ENCODE data around the gene TNS1. TPM values are rescaled to one million over a fixed set of nuclear protein-coding genes. Genes with fewer than 3 reads are reported as not detected.
"Not testable (repeated sequence)": the region's sequence is repeated elsewhere in the genome, so short reads cannot be mapped to it uniquely, and the experiment has no call there.

TNS1 gene
- 100 to 1,000 TPM; 442 to 647 (median 536) TPM for total RNA-seq
- polyA plus RNA-seq = 243 TPM
- long read RNA-seq, donor 1, transcript TNS1-217 (8 exons, 1,652 nt) = major isoform, 19 of 1,206 reads
- long read RNA-seq, donor 1, partial matches to known transcripts = 686 of 1,206 reads
- long read RNA-seq, donor 1, other reads (novel, unspliced or antisense) = 497 of 1,206 reads
- long read RNA-seq, donor 2, transcript TNS1-217 (8 exons, 1,652 nt) = major isoform, 9 of 371 reads
- long read RNA-seq, donor 2, partial matches to known transcripts = 246 of 371 reads
- long read RNA-seq, donor 2, other reads (novel, unspliced or antisense) = 116 of 371 reads
- long read RNA-seq, donor 3, transcript TNS1-217 (8 exons, 1,652 nt) = major isoform, 22 of 1,766 reads
- long read RNA-seq, donor 3, partial matches to known transcripts = 1,184 of 1,766 reads
- long read RNA-seq, donor 3, other reads (novel, unspliced or antisense) = 560 of 1,766 reads
- long read RNA-seq, donor 4, transcript TNS1-217 (8 exons, 1,652 nt) = major isoform, 11 of 629 reads
- long read RNA-seq, donor 4, partial matches to known transcripts = 446 of 629 reads
- long read RNA-seq, donor 4, other reads (novel, unspliced or antisense) = 171 of 629 reads

- Histone ChIP-seq H3K27ac (ENCODE audit: low read length) (peak within 1 kb of the TSS; percentile 83), H3K9me3 (ENCODE audit: control insufficient read depth, low read length) (no peaks in the 10 kb centered on the region), H3K4me3 (ENCODE audit: low read length) (peak within 1 kb of the TSS; percentile 53), H3K27me3 (ENCODE audit: control insufficient read depth, insufficient read depth) (no peaks in the 10 kb centered on the region), H3K4me1 (ENCODE audit: control insufficient read depth, insufficient read depth, low read length) (peaks cover 10% of the 10 kb centered on the region)
- 57% methylated on average over 13 of the region's 13 CpGs for WGBS
- intact Hi-C loops (cut with DNase I) = no loop called here
- peak; percentile 61 to 69 for ATAC-seq
- peak; percentile 78 to 91 (median 88) for DNase-seq
Measured at GRCh38 chr2:218002845-218003180, at the start of gene TNS1. TSS of gene TNS1 (minus strand) at chr2:218002995. CDS start at chr2:218002872, 123 bp downstream.

DNA sequence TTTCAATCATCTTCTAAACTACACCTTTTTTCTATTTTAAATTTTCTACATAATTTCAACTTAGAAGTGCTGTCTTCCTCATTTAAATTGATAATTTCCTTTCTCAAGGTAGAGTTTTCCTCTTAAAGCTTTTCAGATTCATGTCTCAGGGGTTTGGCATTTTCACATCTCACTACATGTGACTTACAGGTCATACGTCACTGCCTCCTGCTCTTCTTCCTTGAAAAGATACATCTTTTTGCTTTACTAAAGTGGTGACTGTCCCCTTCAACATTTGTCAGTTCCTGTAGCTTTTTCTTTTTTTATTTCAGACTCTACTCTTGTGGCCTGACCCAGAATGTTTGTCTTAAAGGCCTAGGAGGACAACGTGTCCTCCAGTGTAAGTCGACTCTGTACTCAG, 49.1 kb upstream of the TNS1 start:
- intact Hi-C loops (cut with DNase I) = no loop called here
- ATAC-seq (no peak), DNase-seq (no peak)
- Histone ChIP-seq H3K4me1 (ENCODE audit: control insufficient read depth, insufficient read depth, low read length) (no peaks in the 10 kb centered on the region), H3K4me3 (ENCODE audit: low read length) (no peak overlapping the region), H3K27me3 (ENCODE audit: control insufficient read depth, insufficient read depth) (no peaks in the 10 kb centered on the region), H3K9me3 (ENCODE audit: control insufficient read depth, low read length) (no peaks in the 10 kb centered on the region), H3K27ac (ENCODE audit: low read length) (no peak overlapping the region)
- WGBS = 83% methylated on average over 3 of the region's 3 CpGs

DNA sequence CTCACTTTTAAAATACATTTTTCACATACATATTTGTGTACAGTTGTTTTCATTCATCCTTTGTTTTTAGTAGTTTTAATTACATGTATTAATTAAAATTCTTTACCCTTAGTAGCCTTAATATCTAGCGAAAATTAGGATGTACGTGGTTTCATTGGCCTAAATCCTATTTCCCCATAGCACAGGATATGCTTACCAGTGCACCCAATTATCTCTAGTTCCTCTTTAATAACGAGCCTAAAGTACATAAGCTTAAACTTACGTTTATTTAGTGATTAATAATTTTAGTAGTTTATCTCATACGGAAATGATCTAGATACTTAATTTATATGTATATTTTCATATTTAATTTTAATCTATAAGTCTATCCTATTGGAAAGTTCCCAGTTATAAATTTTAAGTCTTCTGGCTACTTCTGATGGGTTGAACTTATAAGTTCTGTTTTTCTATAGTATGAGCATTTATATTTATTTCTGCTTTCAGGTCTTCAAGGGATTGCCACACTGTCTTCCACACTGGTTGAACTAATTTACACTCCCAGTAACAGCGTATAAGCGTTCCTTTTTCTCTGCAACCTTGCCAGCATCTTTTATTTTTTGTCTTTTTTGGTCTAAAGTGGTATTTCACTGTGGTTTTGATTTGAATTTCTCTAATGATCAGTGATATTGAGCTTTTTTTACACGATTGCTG, 44.9 kb upstream of the TNS1 start:
- H3K9me3 ChIP-seq (ENCODE audit: control insufficient read depth, low read length) = no peaks in the 10 kb centered on the region
- ATAC-seq (no peak), DNase-seq (no peak)
- H3K27me3 ChIP-seq (ENCODE audit: control insufficient read depth, insufficient read depth) = no peaks in the 10 kb centered on the region
- intact Hi-C loops (cut with DNase I) = no loop called here
- H3K4me1 ChIP-seq (ENCODE audit: control insufficient read depth, insufficient read depth, low read length) = no peaks in the 10 kb centered on the region
- WGBS = 75% methylated on average over 8 of the region's 8 CpGs
- no peak overlapping the region for H3K4me3 ChIP-seq (ENCODE audit: low read length)
- no peak overlapping the region for H3K27ac ChIP-seq (ENCODE audit: low read length)

GRCh38 chr2:218046238-218046637, 43.4 kb upstream of the TNS1 start:
- 65% methylated on average over 4 of the region's 4 CpGs for WGBS
- DNase-seq (no peak), ATAC-seq (peak in 1 of 2 donors; percentile 52)
- Histone ChIP-seq H3K27me3 (ENCODE audit: control insufficient read depth, insufficient read depth) (no peaks in the 10 kb centered on the region), H3K4me3 (ENCODE audit: low read length) (no peak overlapping the region), H3K4me1 (ENCODE audit: control insufficient read depth, insufficient read depth, low read length) (no peaks in the 10 kb centered on the region), H3K27ac (ENCODE audit: low read length) (no peak overlapping the region), H3K9me3 (ENCODE audit: control insufficient read depth, low read length) (no peaks in the 10 kb centered on the region)
- intact Hi-C loops (cut with DNase I) = no loop called here

DNA sequence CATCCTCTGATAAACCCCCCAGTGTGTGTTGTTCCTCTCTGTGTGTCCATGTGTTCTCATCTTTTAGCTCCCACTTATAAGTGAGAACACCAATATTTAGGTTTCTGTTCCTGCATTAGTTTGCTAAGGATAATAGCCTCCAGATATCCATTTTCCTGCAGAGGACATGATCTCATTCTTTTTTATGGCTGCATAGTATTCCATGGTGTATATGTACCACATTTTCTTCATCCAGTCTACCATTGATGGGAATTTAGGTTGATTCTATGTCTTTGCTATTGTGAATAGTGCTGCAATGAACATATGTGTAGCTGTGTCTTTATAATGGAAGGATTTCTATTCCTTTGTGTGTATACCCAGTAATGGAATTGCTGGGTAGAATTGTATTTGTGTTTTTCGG, 41.8 kb upstream of the TNS1 start:
- ATAC-seq; H3K4me3 ChIP-seq (ENCODE audit: low read length); H3K27ac ChIP-seq (ENCODE audit: low read length); intact Hi-C loops (cut with DNase I); H3K9me3 ChIP-seq (ENCODE audit: control insufficient read depth, low read length); DNase-seq; H3K4me1 ChIP-seq (ENCODE audit: control insufficient read depth, insufficient read depth, low read length); H3K27me3 ChIP-seq (ENCODE audit: control insufficient read depth, insufficient read depth): not testable (repeated sequence)
- WGBS = 96% methylated on average over 1 of the region's 1 CpG

- intact Hi-C loops (cut with DNase I) = no loop called here
- no peak for DNase-seq
- peak; percentile 32 to 33 for ATAC-seq
- no peak overlapping the region for H3K4me3 ChIP-seq (ENCODE audit: low read length)
- no peaks in the 10 kb centered on the region for H3K27me3 ChIP-seq (ENCODE audit: control insufficient read depth, insufficient read depth)
- WGBS = 92% methylated on average over 5 of the region's 5 CpGs
- H3K4me1 ChIP-seq (ENCODE audit: control insufficient read depth, insufficient read depth, low read length) = no peaks in the 10 kb centered on the region
- H3K9me3 ChIP-seq (ENCODE audit: control insufficient read depth, low read length) = no peaks in the 10 kb centered on the region
- H3K27ac ChIP-seq (ENCODE audit: low read length) = no peak overlapping the region
Measured at GRCh38 chr2:218043701-218044109, 40.9 kb upstream of the TNS1 start.

GRCh38 chr2:218043100-218043499, 40.3 kb upstream of the TNS1 start:
- Histone ChIP-seq H3K27ac (ENCODE audit: low read length) (no peak overlapping the region), H3K4me3 (ENCODE audit: low read length) (no peak overlapping the region), H3K27me3 (ENCODE audit: control insufficient read depth, insufficient read depth) (no peaks in the 10 kb centered on the region), H3K9me3 (ENCODE audit: control insufficient read depth, low read length) (no peaks in the 10 kb centered on the region), H3K4me1 (ENCODE audit: control insufficient read depth, insufficient read depth, low read length) (no peaks in the 10 kb centered on the region)
- WGBS = 88% methylated on average over 1 of the region's 1 CpG
- intact Hi-C loops (cut with DNase I) = no loop called here
- ATAC-seq (no peak), DNase-seq (no peak)

GRCh38 chr2:218041302-218042168, 38.7 kb upstream of the TNS1 start:
- no peaks in the 10 kb centered on the region for H3K9me3 ChIP-seq (ENCODE audit: control insufficient read depth, low read length)
- ATAC-seq (no peak), DNase-seq (no peak)
- no peak overlapping the region for H3K27ac ChIP-seq (ENCODE audit: low read length)
- intact Hi-C loops (cut with DNase I) = no loop called here
- H3K27me3 ChIP-seq (ENCODE audit: control insufficient read depth, insufficient read depth) = no peaks in the 10 kb centered on the region
- H3K4me3 ChIP-seq (ENCODE audit: low read length) = no peak overlapping the region
- H3K4me1 ChIP-seq (ENCODE audit: control insufficient read depth, insufficient read depth, low read length) = no peaks in the 10 kb centered on the region
- WGBS = 92% methylated on average over 2 of the region's 2 CpGs

GRCh38 chr2:218040883-218041282, 38.1 kb upstream of the TNS1 start:
- DNase-seq = no peak
- 64% methylated on average over 2 of the region's 2 CpGs for WGBS

DNA sequence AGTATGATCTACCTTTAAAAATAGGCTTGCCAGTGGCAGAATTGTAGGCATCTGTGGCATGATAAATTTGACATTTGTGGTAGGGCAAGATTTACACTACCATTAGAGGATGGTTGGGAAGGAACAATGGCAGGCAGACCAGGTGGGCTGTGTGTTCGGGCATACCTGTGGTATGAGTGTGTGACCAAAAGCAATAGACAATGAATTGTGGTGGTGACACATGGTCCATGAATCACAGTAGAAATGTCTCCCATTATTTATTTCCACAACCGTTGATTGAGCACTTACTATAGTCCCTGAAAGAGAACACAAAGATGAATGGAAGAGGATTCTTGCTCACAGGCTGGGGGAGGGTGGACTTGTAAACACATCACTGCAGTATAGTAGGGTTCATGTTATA, 36.4 kb upstream of the TNS1 start:
- Histone ChIP-seq H3K27ac (ENCODE audit: low read length) (no peak overlapping the region), H3K4me3 (ENCODE audit: low read length) (no peak overlapping the region), H3K4me1 (ENCODE audit: control insufficient read depth, insufficient read depth, low read length) (peaks cover 3% of the 10 kb centered on the region), H3K27me3 (ENCODE audit: control insufficient read depth, insufficient read depth) (no peaks in the 10 kb centered on the region), H3K9me3 (ENCODE audit: control insufficient read depth, low read length) (no peaks in the 10 kb centered on the region)
- intact Hi-C loops (cut with DNase I) = loop anchor here in 2 of 4 donors (5.0 to 10.0 kb wide), 3 partner anchors 47 to 254 kb away; no protein-coding TSS in a partner anchor
- 97% methylated on average over 2 of the region's 2 CpGs for WGBS
- no peak for DNase-seq
- no peak for ATAC-seq

More at GRCh38 chr2:218040883-218041282, 38.1 kb upstream of the TNS1 start:
- intact Hi-C loops (cut with DNase I) = no loop called here
- no peaks in the 10 kb centered on the region for H3K4me1 ChIP-seq (ENCODE audit: control insufficient read depth, insufficient read depth, low read length)
- H3K9me3 ChIP-seq (ENCODE audit: control insufficient read depth, low read length) = no peaks in the 10 kb centered on the region
- H3K27ac ChIP-seq (ENCODE audit: low read length) = no peak overlapping the region
- H3K4me3 ChIP-seq (ENCODE audit: low read length) = no peak overlapping the region
- H3K27me3 ChIP-seq (ENCODE audit: control insufficient read depth, insufficient read depth) = no peaks in the 10 kb centered on the region
- ATAC-seq = no peak
